IgD-negative memory B cell (primary cell): ENCODE measurements around the gene CENPP. TPM values are rescaled to one million over a fixed set of nuclear protein-coding genes. Genes with fewer than 3 reads are reported as not detected.
A peak's percentile ranks its signal among the peaks of the same experiment; 100 is the strongest.

Source experiments
- H3K27ac Mint-ChIP-seq, 3 donors: one replicate each; pipeline ENCODE4 v1.8.0; 2020 to 2022; ENCODE audit warnings: mild to moderate bottlenecking in 3 of 3, mixed read lengths in 3 of 3, moderate library complexity in 1 of 3
- H3K27me3 Mint-ChIP-seq: one replicate; pipeline ENCODE4 v1.8.0; 2021; ENCODE audit warnings: mixed read lengths
- H3K36me3 Mint-ChIP-seq: one replicate; pipeline ENCODE4 v1.8.0; 2020; ENCODE audit warnings: mild to moderate bottlenecking, mixed read lengths
- H3K4me1 Mint-ChIP-seq, 3 donors: one replicate each; pipeline ENCODE4 v1.8.0; 2020 to 2022; ENCODE audit warnings: mixed read lengths in 3 of 3, mild to moderate bottlenecking in 1 of 3
- H3K4me3 Mint-ChIP-seq, 4 donors: one replicate each; pipeline ENCODE4 v1.8.0; 2020 to 2022; ENCODE audit warnings: mild to moderate bottlenecking in 4 of 4, mixed read lengths in 4 of 4, moderate library complexity in 3 of 4
- H3K9me3 Mint-ChIP-seq, 3 donors: one replicate each; pipeline ENCODE4 v1.8.0; 2020 to 2021; ENCODE audit warnings: mixed read lengths in 3 of 3, mild to moderate bottlenecking in 1 of 3
- polyA plus RNA-seq: library from polyadenylated mRNA; unstranded; fragments of 300-500 nt; fragmentation: Illumina TruSeq; gene quantifications from one replicate; pipeline ENCODE4 v1.2.3, GENCODE V29; 2021

CENPP gene
- polyA plus RNA-seq, 1 donor from 2014 or later, result 1.9 TPM

- H3K4me1 Mint-ChIP-seq, result peaks cover 0 to 1% (median 0%) of the 10 kb centered on the region in 3 donors
- no peaks in the 10 kb centered on the region for H3K27me3 Mint-ChIP-seq
- peaks cover 6% of the 10 kb centered on the region for H3K36me3 Mint-ChIP-seq
- H3K9me3 Mint-ChIP-seq, result no peaks in the 10 kb centered on the region
- H3K27ac Mint-ChIP-seq, result no peak overlapping the region
- H3K4me3 Mint-ChIP-seq, result no peak overlapping the region
These were observed 177.4 kb downstream of the CENPP start for GRCh38 chr9:92503156-92503555.

- no peaks in the 10 kb centered on the region for H3K27me3 Mint-ChIP-seq
- peaks cover 0 to 4% (median 0%) of the 10 kb centered on the region in 3 donors for H3K4me1 Mint-ChIP-seq
- H3K4me3 Mint-ChIP-seq, result no peak overlapping the region
- peaks cover 3% of the 10 kb centered on the region for H3K36me3 Mint-ChIP-seq
- H3K9me3 Mint-ChIP-seq, result no peaks in the 10 kb centered on the region
- H3K27ac Mint-ChIP-seq, result peak overlapping the region in 1 of 3 donors; percentile 7
These were observed 179.1 kb downstream of the CENPP start for GRCh38 chr9:92504881-92505280.

- Mint-ChIP-seq H3K9me3 (no peaks in the 10 kb centered on the region), H3K4me1 (peaks cover 0 to 4% (median 0%) of the 10 kb centered on the region in 3 donors), H3K27ac (peak overlapping the region in 1 of 3 donors; percentile 1), H3K36me3 (peaks cover 3% of the 10 kb centered on the region), H3K27me3 (no peaks in the 10 kb centered on the region), H3K4me3 (no peak overlapping the region)
These were observed 180.6 kb downstream of the CENPP start for GRCh38 chr9:92506184-92506857.

GRCh38 chr9:92507005-92507404 lies 181.3 kb downstream of the CENPP start:
- Mint-ChIP-seq H3K36me3 (peaks cover 3% of the 10 kb centered on the region), H3K4me1 (peaks cover 0 to 4% (median 0%) of the 10 kb centered on the region in 3 donors), H3K4me3 (no peak overlapping the region), H3K9me3 (no peaks in the 10 kb centered on the region), H3K27me3 (no peaks in the 10 kb centered on the region), H3K27ac (no peak overlapping the region)

- H3K4me1 Mint-ChIP-seq, result peaks cover 0 to 2% (median 0%) of the 10 kb centered on the region in 3 donors
- H3K36me3 Mint-ChIP-seq, result peaks cover 3% of the 10 kb centered on the region
- H3K27me3 Mint-ChIP-seq, result no peaks in the 10 kb centered on the region
- peak overlapping the region in 2 of 3 donors; percentile 46 to 57 for H3K27ac Mint-ChIP-seq
- H3K9me3 Mint-ChIP-seq, result no peaks in the 10 kb centered on the region
- H3K4me3 Mint-ChIP-seq, result no peak overlapping the region
These were observed 181.7 kb downstream of the CENPP start for GRCh38 chr9:92507496-92507895.

GRCh38 chr9:92508018-92508820 lies 182.5 kb downstream of the CENPP start:
- Mint-ChIP-seq H3K4me3 (no peak overlapping the region), H3K4me1 (peaks cover 0 to 2% (median 0%) of the 10 kb centered on the region in 3 donors), H3K36me3 (peaks cover 3% of the 10 kb centered on the region), H3K27me3 (no peaks in the 10 kb centered on the region), H3K9me3 (no peaks in the 10 kb centered on the region), H3K27ac (peak overlapping the region in 1 of 3 donors; percentile 57)

- Mint-ChIP-seq H3K4me1 (peaks cover 0 to 2% (median 0%) of the 10 kb centered on the region in 3 donors), H3K27ac (no peak overlapping the region), H3K4me3 (no peak overlapping the region), H3K36me3 (peaks cover 3% of the 10 kb centered on the region), H3K9me3 (no peaks in the 10 kb centered on the region), H3K27me3 (no peaks in the 10 kb centered on the region)
These were observed 183.3 kb downstream of the CENPP start for GRCh38 chr9:92509050-92509449.

GRCh38 chr9:92510747-92511146 lies 185.0 kb downstream of the CENPP start:
- Mint-ChIP-seq H3K4me1 (peaks cover 0 to 2% (median 0%) of the 10 kb centered on the region in 3 donors), H3K27ac (no peak overlapping the region), H3K27me3 (no peaks in the 10 kb centered on the region), H3K9me3 (no peaks in the 10 kb centered on the region), H3K4me3 (no peak overlapping the region), H3K36me3 (peaks cover 4% of the 10 kb centered on the region)

- H3K9me3 Mint-ChIP-seq, result no peaks in the 10 kb centered on the region
- H3K27me3 Mint-ChIP-seq, result no peaks in the 10 kb centered on the region
- no peak overlapping the region for H3K27ac Mint-ChIP-seq
- H3K36me3 Mint-ChIP-seq, result peaks cover 2% of the 10 kb centered on the region
- H3K4me1 Mint-ChIP-seq, result peaks cover 0 to 2% (median 0%) of the 10 kb centered on the region in 3 donors
- H3K4me3 Mint-ChIP-seq, result no peak overlapping the region
These were observed 186.9 kb downstream of the CENPP start for GRCh38 chr9:92512622-92513021.

- Mint-ChIP-seq H3K4me1 (peaks cover 0 to 2% (median 0%) of the 10 kb centered on the region in 3 donors), H3K9me3 (no peaks in the 10 kb centered on the region), H3K4me3 (no peak overlapping the region), H3K36me3 (peaks cover 2% of the 10 kb centered on the region), H3K27me3 (no peaks in the 10 kb centered on the region), H3K27ac (no peak overlapping the region)
These were observed 187.6 kb downstream of the CENPP start for GRCh38 chr9:92513349-92513748.

- no peaks in the 10 kb centered on the region for H3K9me3 Mint-ChIP-seq
- no peaks in the 10 kb centered on the region for H3K27me3 Mint-ChIP-seq
- peaks cover 2% of the 10 kb centered on the region for H3K36me3 Mint-ChIP-seq
- no peak overlapping the region for H3K4me3 Mint-ChIP-seq
- no peak overlapping the region for H3K27ac Mint-ChIP-seq
- H3K4me1 Mint-ChIP-seq, result peaks cover 0 to 1% (median 0%) of the 10 kb centered on the region in 3 donors
These were observed 188.9 kb downstream of the CENPP start for GRCh38 chr9:92514635-92515034.

GRCh38 chr9:92516521-92516920 lies 190.8 kb downstream of the CENPP start:
- Mint-ChIP-seq H3K9me3 (peaks cover 0 to 3% (median 0%) of the 10 kb centered on the region in 3 donors), H3K36me3 (peaks cover 2% of the 10 kb centered on the region), H3K27ac (no peak overlapping the region), H3K27me3 (no peaks in the 10 kb centered on the region), H3K4me1 (peaks cover 0 to 1% (median 0%) of the 10 kb centered on the region in 3 donors), H3K4me3 (no peak overlapping the region)

- H3K4me1 Mint-ChIP-seq, result peaks cover 0 to 1% (median 0%) of the 10 kb centered on the region in 3 donors
- peaks cover 2% of the 10 kb centered on the region for H3K36me3 Mint-ChIP-seq
- H3K27ac Mint-ChIP-seq, result no peak overlapping the region
- peaks cover 0 to 3% (median 0%) of the 10 kb centered on the region in 3 donors for H3K9me3 Mint-ChIP-seq
- no peaks in the 10 kb centered on the region for H3K27me3 Mint-ChIP-seq
- H3K4me3 Mint-ChIP-seq, result no peak overlapping the region
These were observed 191.3 kb downstream of the CENPP start for GRCh38 chr9:92517046-92517445.

GRCh38 chr9:92518199-92518598 lies 192.4 kb downstream of the CENPP start:
- Mint-ChIP-seq H3K9me3 (peaks cover 0 to 3% (median 0%) of the 10 kb centered on the region in 3 donors), H3K27ac (no peak overlapping the region), H3K27me3 (no peaks in the 10 kb centered on the region), H3K4me1 (peaks cover 0 to 1% (median 0%) of the 10 kb centered on the region in 3 donors), H3K4me3 (no peak overlapping the region), H3K36me3 (peaks cover 4% of the 10 kb centered on the region)

GRCh38 chr9:92520837-92521236 lies 195.1 kb downstream of the CENPP start:
- peaks cover 0 to 1% (median 0%) of the 10 kb centered on the region in 3 donors for H3K4me1 Mint-ChIP-seq
- H3K27me3 Mint-ChIP-seq, result no peaks in the 10 kb centered on the region
- peaks cover 0 to 3% (median 0%) of the 10 kb centered on the region in 3 donors for H3K9me3 Mint-ChIP-seq
- H3K27ac Mint-ChIP-seq, result no peak overlapping the region
- peaks cover 2% of the 10 kb centered on the region for H3K36me3 Mint-ChIP-seq
- H3K4me3 Mint-ChIP-seq, result no peak overlapping the region
